Panc1 (cell line): ENCODE measurements around the gene CD177. TPM values are rescaled to one million over a fixed set of nuclear protein-coding genes. Genes with fewer than 3 reads are reported as not detected.
"Not testable (repeated sequence)": the region's sequence is repeated elsewhere in the genome, so short reads cannot be mapped to it uniquely, and the experiment has no call there.

ENCODE experiments used
- ATAC-seq: fragments of 200-7000 bp; cut with Tn5 transposase; 2 replicates; pipeline ENCODE4 v1.9.1; 2020; ENCODE audit warnings: mild to moderate bottlenecking, moderate library complexity
- BruUV-seq: library from RNA; stranded (reverse); fragments of 400-500 nt; replicated peaks from 2 replicates; lab custom pipeline; 2021; lab: Mats Ljungman, UMichigan
- CTCF ChIA-PET: fragments of 300-600 bp; sonication (Branson Sonifier 250); formaldehyde crosslinking; loops from one replicate; lab custom pipeline; 2022; ENCODE audit warnings: antibody characterized with exemption; lab: Charles Lee
- POLR2A ChIA-PET: fragments of 300-600 bp; sonication (Branson Sonifier 250); formaldehyde crosslinking; loops from one replicate; lab custom pipeline; 2022; ENCODE audit warnings: antibody characterized with exemption; lab: Charles Lee
- DNase-seq: peaks from one replicate; pipeline ENCODE4 v3.0.0-alpha.2; 2010; ENCODE audit warnings: low read depth, low spot score
- H3K27ac ChIP-seq: 2 replicates; pipeline ENCODE4 v1.5.1; 2011; ENCODE audit warnings: mild to moderate bottlenecking, low read length, inconsistent platforms
- H3K27me3 ChIP-seq: fragments of 200-500 bp; sonication (Bioruptor generic); 2 replicates; pipeline ENCODE4 v1.6.0; 2014; ENCODE audit warnings: low read length, inconsistent platforms; ENCODE audit not compliant: control insufficient read depth, insufficient read depth
- H3K36me3 ChIP-seq: fragments of 200-500 bp; sonication (Bioruptor generic); 2 replicates; pipeline ENCODE4 v1.5.1; 2014; ENCODE audit warnings: inconsistent platforms, mild to moderate bottlenecking, low read length, moderate library complexity; ENCODE audit not compliant: control insufficient read depth, insufficient read depth
- H3K4me1 ChIP-seq: 2 replicates; pipeline ENCODE4 v1.5.1; 2011; ENCODE audit warnings: inconsistent platforms, mild to moderate bottlenecking, low read length, moderate library complexity; ENCODE audit not compliant: control insufficient read depth, insufficient read depth
- H3K4me3 ChIP-seq, 2 experiments: 2 replicates each; pipeline ENCODE4 v1.5.1; 2011 to 2012; ENCODE audit warnings: low read depth in 2 of 2, low read length in 2 of 2, mild to moderate bottlenecking in 2 of 2, inconsistent platforms in 1 of 2, moderate library complexity in 1 of 2
- H3K9me3 ChIP-seq: fragments of 200-500 bp; sonication (Bioruptor generic); 2 replicates; pipeline ENCODE4 v1.5.1; 2014; ENCODE audit warnings: low read depth, mild to moderate bottlenecking, inconsistent platforms, low read length, moderate library complexity; ENCODE audit not compliant: control insufficient read depth, insufficient read depth
- CTCF ChIP-seq: fragments of 450-650 bp; IDR thresholded peaks from 2 replicates; pipeline ENCODE4 v1.5.1; 2017; ENCODE audit warnings: mild to moderate bottlenecking
- POLR2AphosphoS5 ChIP-seq: IDR thresholded peaks from 2 replicates; pipeline ENCODE4 v1.6.1; 2012; ENCODE audit warnings: mild to moderate bottlenecking, low read depth, low read length, moderate library complexity
- REST ChIP-seq, 2 experiments: IDR thresholded peaks; 2 replicates each; pipeline ENCODE4 v1.6.1; 2011 to 2012; ENCODE audit warnings: low read depth in 2 of 2, control low read depth in 1 of 2, low read length in 1 of 2, mild to moderate bottlenecking in 1 of 2, moderate library complexity in 1 of 2; ENCODE audit not compliant: insufficient read depth in 1 of 2
- SIN3A ChIP-seq: IDR thresholded peaks from 2 replicates; pipeline ENCODE4 v1.6.1; 2012; ENCODE audit warnings: low read depth, mild to moderate bottlenecking, low read length, moderate library complexity, borderline replicate concordance; ENCODE audit not compliant: insufficient read depth
- TCF7L2 ChIP-seq: IDR thresholded peaks from 2 replicates; pipeline ENCODE4 v1.6.1; 2011; ENCODE audit warnings: mild to moderate bottlenecking, low read depth, low read length, inconsistent platforms
- in situ Hi-C: cut with HindIII; loops from 2 replicates; pipeline ENCODE4 v1.10.0; 2016; ENCODE audit warnings: low sequenced_read_pairs, low pct_unique_long_range_greater_than_20kb
- intact Hi-C: fragments of 100-400 bp; cut with micrococcal nuclease; formaldehyde crosslinking; loops from one replicate; pipeline ENCODE4 v1.10.0; 2022; ENCODE audit not compliant: unreplicated experiment
- total RNA-seq: library from RNA; stranded (reverse); gene quantifications from one replicate; pipeline ENCODE4 v1.2.1, GENCODE V29; 2021; ENCODE audit not compliant: unreplicated experiment

Gene CD177
- total RNA-seq, 1 experiment from 2014 or later: 0.28 TPM

GRCh38 chr19:43329049-43329448 lies 24.4 kb upstream of the CD177 start:
- in situ Hi-C loops, H3K4me3 ChIP-seq, H3K27ac ChIP-seq, intact Hi-C loops, POLR2A ChIA-PET, BruUV-seq, DNase-seq, H3K9me3 ChIP-seq, H3K36me3 ChIP-seq, ATAC-seq, H3K27me3 ChIP-seq, H3K4me1 ChIP-seq, CTCF ChIA-PET: not testable (repeated sequence)

GRCh38 chr19:43329989-43330388 lies 23.5 kb upstream of the CD177 start:
- ATAC-seq: no peak
- in situ Hi-C loops (no loop called here), intact Hi-C loops (no loop called here)
- H3K4me3 ChIP-seq: no peak overlapping the region
- no peaks in the 10 kb centered on the region for H3K36me3 ChIP-seq
- CTCF ChIA-PET: no interaction called here
- H3K9me3 ChIP-seq: no peaks in the 10 kb centered on the region
- H3K27ac ChIP-seq: no peak overlapping the region
- POLR2A ChIA-PET: no interaction called here
- no peaks in the 10 kb centered on the region for H3K4me1 ChIP-seq
- TF ChIP-seq TCF7L2 (no peak), SIN3A (no peak), CTCF (no peak), REST (IDR thresholded peaks at IDR 0.05; ENCODE audit: insufficient read depth in 1 of 2, low read depth in 2 of 2, low read length in 1 of 2) (no peak), POLR2AphosphoS5 (no peak)
- BruUV-seq: no TSS peak
- no peak for DNase-seq
- H3K27me3 ChIP-seq: no peaks in the 10 kb centered on the region

GRCh38 chr19:43330726-43331434 lies 22.6 kb upstream of the CD177 start:
- Histone ChIP-seq H3K4me1 (no peaks in the 10 kb centered on the region), H3K27ac (no peak overlapping the region), H3K27me3 (no peaks in the 10 kb centered on the region), H3K9me3 (no peaks in the 10 kb centered on the region), H3K4me3 (no peak overlapping the region), H3K36me3 (no peaks in the 10 kb centered on the region)
- POLR2A ChIA-PET: no interaction called here
- no peak for TF ChIP-seq POLR2AphosphoS5
- no peak for TF ChIP-seq CTCF
- TF ChIP-seq SIN3A: no peak
- TF ChIP-seq REST (IDR thresholded peaks at IDR 0.05; ENCODE audit: insufficient read depth in 1 of 2, low read depth in 2 of 2, low read length in 1 of 2): no peak
- no peak for TF ChIP-seq TCF7L2
- no peak for DNase-seq
- CTCF ChIA-PET: no interaction called here
- in situ Hi-C loops (no loop called here), intact Hi-C loops (no loop called here)
- ATAC-seq: no peak
- BruUV-seq: no TSS peak
